ENCODE results near the gene RGCC.

Gene RGCC

DNA sequence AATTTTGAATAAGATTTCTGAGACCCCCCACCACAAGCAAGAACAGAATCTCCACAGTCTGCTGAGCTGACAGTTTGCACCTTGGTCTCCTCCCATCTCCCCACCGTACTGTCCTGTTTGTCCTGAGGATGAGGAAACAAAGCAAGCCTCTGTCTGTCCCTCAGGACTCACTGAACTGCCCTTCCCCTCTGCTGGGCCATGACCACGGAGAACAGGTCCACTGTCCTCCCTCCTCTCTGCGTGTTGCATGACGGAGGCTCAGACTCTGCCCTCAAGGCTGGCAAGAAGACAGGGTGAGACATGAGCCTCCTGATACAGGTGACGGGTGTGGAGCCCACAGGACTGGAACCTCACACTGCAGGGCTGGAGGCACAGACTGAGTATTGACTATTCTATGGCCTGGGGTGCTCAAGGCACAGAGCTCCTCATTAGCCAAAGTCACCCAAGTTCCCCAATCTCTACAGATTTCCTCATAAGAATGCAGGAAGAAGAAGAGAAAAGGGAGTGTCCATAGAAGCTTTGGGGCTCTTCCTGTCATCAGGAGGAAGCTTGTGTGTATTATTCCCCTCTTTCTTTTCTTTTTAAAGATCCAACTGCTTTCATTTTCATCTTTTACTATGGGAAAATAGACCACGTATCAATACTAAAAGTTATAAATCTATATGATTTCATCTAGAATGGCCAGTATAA is 22.4 kb upstream of the RGCC start:
- TF ChIP-seq, protein P1, sequence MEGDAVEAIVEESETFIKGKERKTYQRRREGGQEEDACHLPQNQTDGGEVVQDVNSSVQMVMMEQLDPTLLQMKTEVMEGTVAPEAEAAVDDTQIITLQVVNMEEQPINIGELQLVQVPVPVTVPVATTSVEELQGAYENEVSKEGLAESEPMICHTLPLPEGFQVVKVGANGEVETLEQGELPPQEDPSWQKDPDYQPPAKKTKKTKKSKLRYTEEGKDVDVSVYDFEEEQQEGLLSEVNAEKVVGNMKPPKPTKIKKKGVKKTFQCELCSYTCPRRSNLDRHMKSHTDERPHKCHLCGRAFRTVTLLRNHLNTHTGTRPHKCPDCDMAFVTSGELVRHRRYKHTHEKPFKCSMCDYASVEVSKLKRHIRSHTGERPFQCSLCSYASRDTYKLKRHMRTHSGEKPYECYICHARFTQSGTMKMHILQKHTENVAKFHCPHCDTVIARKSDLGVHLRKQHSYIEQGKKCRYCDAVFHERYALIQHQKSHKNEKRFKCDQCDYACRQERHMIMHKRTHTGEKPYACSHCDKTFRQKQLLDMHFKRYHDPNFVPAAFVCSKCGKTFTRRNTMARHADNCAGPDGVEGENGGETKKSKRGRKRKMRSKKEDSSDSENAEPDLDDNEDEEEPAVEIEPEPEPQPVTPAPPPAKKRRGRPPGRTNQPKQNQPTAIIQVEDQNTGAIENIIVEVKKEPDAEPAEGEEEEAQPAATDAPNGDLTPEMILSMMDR (IDR thresholded peaks at IDR 0.05), result no peak
- peaks cover 0 to 8% of the 10 kb centered on the region in 2 experiments for H3K4me1 ChIP-seq (ENCODE audit: control insufficient read depth in 1 of 2, insufficient read depth in 1 of 2, low read depth in 1 of 2, low read length in 1 of 2)
- H3K36me3 ChIP-seq, result no peaks in the 10 kb centered on the region
- no peak overlapping the region for H3K27ac ChIP-seq
- no peak overlapping the region for H3K4me3 ChIP-seq (ENCODE audit: low read depth in 1 of 2, low read length in 1 of 2)
- H3K9me3 ChIP-seq, result no peaks in the 10 kb centered on the region
- H3K27me3 ChIP-seq, result no peaks in the 10 kb centered on the region

DNA sequence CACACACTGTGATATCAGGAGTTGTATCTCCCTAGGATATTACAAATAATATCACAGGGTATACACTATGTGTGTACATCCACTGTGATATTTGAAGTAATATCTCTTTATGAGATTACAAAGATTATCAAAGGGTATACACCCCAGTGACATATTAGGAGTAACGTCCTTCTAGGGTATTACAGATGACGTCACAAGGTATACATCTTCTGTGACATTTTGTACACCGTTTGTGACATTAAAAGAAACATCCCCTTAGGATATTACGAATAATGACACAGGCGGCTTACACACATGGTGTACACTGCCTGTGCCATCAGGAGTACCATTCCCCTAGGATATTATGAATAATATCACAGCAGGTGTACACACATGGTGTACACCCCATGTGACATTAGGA is 13.4 kb upstream of the RGCC start:
- Histone ChIP-seq H3K27me3 (no peaks in the 10 kb centered on the region), H3K4me3 (ENCODE audit: low read depth in 1 of 2, low read length in 1 of 2) (no peak overlapping the region), H3K9me3 (peaks cover 17% of the 10 kb centered on the region), H3K36me3 (no peaks in the 10 kb centered on the region), H3K4me1 (ENCODE audit: control insufficient read depth in 1 of 2, insufficient read depth in 1 of 2, low read depth in 1 of 2, low read length in 1 of 2) (no peaks in the 10 kb centered on the region), H3K27ac (no peak overlapping the region)
- TF ChIP-seq, protein P1 (IDR thresholded peaks at IDR 0.05), result no peak

DNA sequence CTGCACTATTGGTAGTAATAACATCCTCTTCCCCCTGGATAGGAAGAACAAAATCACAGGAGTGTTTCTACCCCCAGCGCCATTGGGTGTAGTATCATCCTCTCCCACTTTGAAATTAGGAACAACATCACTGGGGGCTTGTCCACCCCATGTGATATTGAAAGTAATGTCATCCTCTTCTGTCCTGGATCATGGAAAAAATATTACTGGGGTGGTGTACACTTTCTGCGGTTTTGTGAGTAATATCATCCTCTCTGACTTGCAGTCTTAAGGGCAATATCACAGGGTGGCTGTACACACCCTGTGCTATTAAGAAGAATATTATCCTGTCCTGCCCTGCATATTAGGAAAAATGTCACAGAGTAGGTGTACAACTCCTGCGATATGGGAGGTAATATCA is 4.9 kb upstream of the RGCC start:
- peaks cover 20% of the 10 kb centered on the region for H3K9me3 ChIP-seq
- TF ChIP-seq, protein P1 (IDR thresholded peaks at IDR 0.05), result no peak
- H3K4me1 ChIP-seq (ENCODE audit: control insufficient read depth in 1 of 2, insufficient read depth in 1 of 2, low read depth in 1 of 2, low read length in 1 of 2), result peaks cover 6 to 9% of the 10 kb centered on the region in 2 experiments
- no peak overlapping the region for H3K27ac ChIP-seq
- no peak overlapping the region for H3K4me3 ChIP-seq (ENCODE audit: low read depth in 1 of 2, low read length in 1 of 2)
- H3K36me3 ChIP-seq, result no peaks in the 10 kb centered on the region
- H3K27me3 ChIP-seq, result peaks cover 35% of the 10 kb centered on the region

DNA sequence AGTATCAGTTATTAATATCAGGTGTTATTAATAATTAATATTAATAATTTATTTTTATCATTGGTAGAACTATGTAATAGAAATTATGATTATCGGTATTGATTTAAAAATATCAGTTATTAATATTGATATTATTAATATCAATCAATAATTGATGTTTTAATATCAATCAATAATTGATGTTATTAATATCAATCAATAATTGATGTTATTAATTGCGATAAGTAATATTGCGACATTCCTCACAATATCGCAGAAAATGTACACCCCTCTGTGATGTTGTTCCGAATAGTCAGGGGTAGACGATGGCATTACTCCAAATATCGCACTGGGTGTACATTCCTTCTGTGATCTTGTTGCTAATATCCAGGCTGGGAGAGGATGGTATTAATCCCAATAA is 3.7 kb upstream of the RGCC start:
- H3K27me3 ChIP-seq, result peaks cover 35% of the 10 kb centered on the region
- H3K4me3 ChIP-seq (ENCODE audit: low read depth in 1 of 2, low read length in 1 of 2), result no peak overlapping the region
- H3K4me1 ChIP-seq (ENCODE audit: control insufficient read depth in 1 of 2, insufficient read depth in 1 of 2, low read depth in 1 of 2, low read length in 1 of 2), result peaks cover 13 to 16% of the 10 kb centered on the region in 2 experiments
- no peaks in the 10 kb centered on the region for H3K36me3 ChIP-seq
- no peak overlapping the region for H3K27ac ChIP-seq
- TF ChIP-seq, protein P1 (IDR thresholded peaks at IDR 0.05), result no peak
- peaks cover 11% of the 10 kb centered on the region for H3K9me3 ChIP-seq

DNA sequence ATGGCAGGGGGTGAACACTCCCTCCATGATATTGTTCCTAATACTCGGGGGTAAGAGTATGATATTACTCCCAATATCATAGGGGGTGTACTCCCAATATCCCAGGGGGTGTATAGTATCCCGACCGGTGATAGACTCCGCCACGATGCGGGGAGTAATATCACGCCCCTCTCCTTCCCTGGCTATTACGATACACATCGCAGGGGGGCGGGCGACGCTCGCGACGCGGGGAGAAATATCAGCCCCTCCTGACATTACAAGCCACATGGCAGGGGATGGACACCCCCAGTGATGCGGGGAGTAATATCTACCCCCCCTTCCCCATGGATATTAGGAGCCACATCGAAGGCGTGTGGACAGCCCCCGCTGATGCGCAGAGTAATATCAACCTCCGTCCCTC is 3.2 kb upstream of the RGCC start:
- Histone ChIP-seq H3K9me3 (peaks cover 5% of the 10 kb centered on the region), H3K27ac (no peak overlapping the region), H3K4me1 (ENCODE audit: control insufficient read depth in 1 of 2, insufficient read depth in 1 of 2, low read depth in 1 of 2, low read length in 1 of 2) (peaks cover 18 to 21% of the 10 kb centered on the region in 2 experiments), H3K36me3 (no peaks in the 10 kb centered on the region), H3K27me3 (peaks cover 35% of the 10 kb centered on the region), H3K4me3 (ENCODE audit: low read depth in 1 of 2, low read length in 1 of 2) (no peak overlapping the region)
- TF ChIP-seq, protein P1 (IDR thresholded peaks at IDR 0.05), result no peak
